Measurements from ENCODE around the gene B3GALT4. TPM values are rescaled to one million over a fixed set of nuclear protein-coding genes. Genes with fewer than 3 reads are reported as not detected.
A peak's percentile ranks its signal among the peaks of the same experiment; 100 is the strongest.

B3GALT4 gene
- total RNA-seq, 4 donors from 2014 or later = 8.3 to 33.1 (median 28.5) TPM

DNA sequence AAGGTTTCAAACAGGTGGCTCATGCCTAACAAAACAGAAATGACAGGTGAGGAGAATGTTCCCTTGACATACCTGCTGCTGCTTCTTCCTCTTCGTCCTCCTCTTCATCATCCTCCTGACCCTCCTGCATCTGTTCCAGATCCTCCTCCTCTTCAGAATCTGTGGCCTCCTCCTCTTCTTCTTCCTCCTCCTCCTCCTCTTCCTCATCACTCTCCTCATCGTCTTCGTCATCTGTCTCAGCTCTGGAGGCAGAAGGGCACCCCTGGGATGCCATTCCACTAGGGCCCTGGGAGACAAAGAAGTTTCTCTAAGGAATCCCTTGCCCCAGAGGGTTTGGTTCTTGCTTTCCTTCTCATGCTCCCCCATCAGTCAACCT is 43.0 kb downstream of the B3GALT4 start:
- no peak overlapping the region for H3K4me3 ChIP-seq
- peaks cover 0 to 29% (median 0%) of the 10 kb centered on the region in 3 donors for H3K36me3 ChIP-seq
- peaks cover 4 to 71% (median 24%) of the 10 kb centered on the region in 4 donors for H3K4me1 ChIP-seq
- no peak for TF ChIP-seq POLR2A (IDR thresholded peaks at IDR 0.05)
- TF ChIP-seq, protein P1, sequence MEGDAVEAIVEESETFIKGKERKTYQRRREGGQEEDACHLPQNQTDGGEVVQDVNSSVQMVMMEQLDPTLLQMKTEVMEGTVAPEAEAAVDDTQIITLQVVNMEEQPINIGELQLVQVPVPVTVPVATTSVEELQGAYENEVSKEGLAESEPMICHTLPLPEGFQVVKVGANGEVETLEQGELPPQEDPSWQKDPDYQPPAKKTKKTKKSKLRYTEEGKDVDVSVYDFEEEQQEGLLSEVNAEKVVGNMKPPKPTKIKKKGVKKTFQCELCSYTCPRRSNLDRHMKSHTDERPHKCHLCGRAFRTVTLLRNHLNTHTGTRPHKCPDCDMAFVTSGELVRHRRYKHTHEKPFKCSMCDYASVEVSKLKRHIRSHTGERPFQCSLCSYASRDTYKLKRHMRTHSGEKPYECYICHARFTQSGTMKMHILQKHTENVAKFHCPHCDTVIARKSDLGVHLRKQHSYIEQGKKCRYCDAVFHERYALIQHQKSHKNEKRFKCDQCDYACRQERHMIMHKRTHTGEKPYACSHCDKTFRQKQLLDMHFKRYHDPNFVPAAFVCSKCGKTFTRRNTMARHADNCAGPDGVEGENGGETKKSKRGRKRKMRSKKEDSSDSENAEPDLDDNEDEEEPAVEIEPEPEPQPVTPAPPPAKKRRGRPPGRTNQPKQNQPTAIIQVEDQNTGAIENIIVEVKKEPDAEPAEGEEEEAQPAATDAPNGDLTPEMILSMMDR (IDR thresholded peaks at IDR 0.05) = no peak
- H3K9me3 ChIP-seq = no peaks in the 10 kb centered on the region
- H3K27ac ChIP-seq = peak overlapping the region in 1 of 4 donors; percentile 13
- DNase-seq = no peak
- no peaks in the 10 kb centered on the region for H3K27me3 ChIP-seq

DNA sequence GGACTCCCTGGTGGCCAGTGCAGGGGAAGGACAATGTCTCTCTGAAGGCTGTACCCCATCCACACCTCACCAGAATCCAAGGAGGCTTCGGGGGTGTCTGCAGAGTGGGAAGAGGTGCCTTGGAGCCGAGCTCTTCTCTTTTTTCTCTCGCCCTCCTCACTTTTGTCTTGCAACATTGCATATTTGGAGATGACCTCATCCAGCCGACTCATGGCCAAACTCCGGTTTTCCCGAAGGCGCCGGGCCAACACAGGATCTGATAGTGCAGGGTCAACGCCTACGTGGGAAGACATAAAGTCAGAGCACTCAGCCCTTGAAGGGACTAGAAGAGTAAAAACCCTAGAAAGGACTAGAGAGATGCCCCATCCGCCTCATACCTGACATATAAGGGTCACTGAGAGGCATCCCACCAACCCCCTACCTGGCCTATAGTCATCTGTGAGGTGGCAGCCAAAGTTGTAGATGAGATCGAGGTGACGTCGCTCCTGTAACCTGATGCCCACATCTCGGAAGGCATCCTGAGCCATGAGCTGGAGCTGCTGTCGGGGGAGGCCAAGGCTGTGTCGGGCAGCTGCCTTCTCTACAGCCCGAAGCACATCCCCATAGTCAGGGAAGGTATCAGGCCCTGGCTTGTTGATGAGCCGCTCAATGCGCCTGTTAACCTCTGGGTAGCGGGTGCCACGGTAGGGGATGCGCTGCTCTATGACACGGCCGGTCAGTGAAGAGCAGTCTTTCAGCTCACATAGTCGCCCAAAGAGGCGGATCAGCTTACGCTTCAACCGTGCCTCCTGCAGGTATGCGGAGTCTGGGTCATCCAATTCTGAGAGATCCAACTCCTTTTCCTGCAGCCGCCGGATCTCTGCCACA is 43.6 kb downstream of the B3GALT4 start:
- no peaks in the 10 kb centered on the region for H3K27me3 ChIP-seq
- no peak for TF ChIP-seq POLR2A (IDR thresholded peaks at IDR 0.05)
- TF ChIP-seq, protein P1 (IDR thresholded peaks at IDR 0.05) = no peak
- no peaks in the 10 kb centered on the region for H3K9me3 ChIP-seq
- H3K27ac ChIP-seq = peak overlapping the region in 3 of 4 donors; percentile 10 to 42 (median 19)
- H3K4me3 ChIP-seq = no peak overlapping the region
- DNase-seq = no peak
- peaks cover 0 to 29% (median 0%) of the 10 kb centered on the region in 3 donors for H3K36me3 ChIP-seq
- peaks cover 0 to 64% (median 20%) of the 10 kb centered on the region in 4 donors for H3K4me1 ChIP-seq

DNA sequence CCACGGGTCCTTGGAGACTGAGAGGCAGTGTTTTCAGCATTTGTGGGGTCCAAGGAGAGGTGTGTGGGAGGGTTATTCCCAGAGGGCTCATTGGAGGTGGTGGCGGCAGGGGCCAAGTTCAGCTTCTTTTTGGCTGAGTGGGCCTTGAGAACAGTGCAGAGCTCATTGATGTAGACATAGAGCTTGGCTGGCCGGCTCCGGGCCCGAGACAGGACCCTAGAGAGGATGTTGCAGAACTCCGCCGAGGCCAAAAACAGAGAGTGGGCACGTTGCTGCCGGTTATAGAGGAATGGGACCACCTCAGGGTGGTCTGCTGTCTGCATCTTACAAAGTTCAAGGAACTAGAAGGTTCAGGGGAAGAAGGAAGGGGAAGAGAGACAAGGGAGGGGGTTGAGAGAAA is 44.3 kb downstream of the B3GALT4 start:
- Histone ChIP-seq H3K4me1 (peaks cover 0 to 60% (median 19%) of the 10 kb centered on the region in 4 donors), H3K27me3 (no peaks in the 10 kb centered on the region), H3K27ac (peak overlapping the region in 3 of 4 donors; percentile 10 to 92 (median 91)), H3K9me3 (no peaks in the 10 kb centered on the region), H3K36me3 (peaks cover 0 to 29% (median 0%) of the 10 kb centered on the region in 3 donors), H3K4me3 (peak overlapping the region in 3 of 4 donors; percentile 71 to 94 (median 80))
- DNase-seq = no peak
- TF ChIP-seq, protein P1 (IDR thresholded peaks at IDR 0.05) = no peak

DNA sequence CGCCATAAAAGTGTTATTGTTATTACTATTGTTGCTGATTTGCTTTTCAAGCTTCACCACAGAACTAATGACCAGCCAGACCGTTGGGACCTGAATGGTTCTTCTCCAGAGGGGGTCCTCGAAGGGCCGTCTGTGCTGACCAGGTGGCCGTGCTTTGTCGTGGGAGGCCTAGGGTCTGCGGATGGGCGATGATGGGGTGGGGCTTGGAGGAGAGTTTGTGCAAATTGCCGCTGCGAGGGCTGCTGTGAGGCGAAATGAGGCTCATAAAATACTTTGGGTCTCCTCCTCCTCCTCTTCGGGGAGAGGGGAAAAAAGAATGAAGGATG is 46.7 kb downstream of the B3GALT4 start:
- H3K4me1 ChIP-seq = peaks cover 0 to 45% (median 15%) of the 10 kb centered on the region in 4 donors
- DNase-seq = peak in 2 of 3 donors; percentile 54 to 55
- H3K27me3 ChIP-seq = no peaks in the 10 kb centered on the region
- H3K4me3 ChIP-seq = peak overlapping the region; percentile 63 to 94 (median 76)
- no peaks in the 10 kb centered on the region for H3K9me3 ChIP-seq
- TF ChIP-seq POLR2A (IDR thresholded peaks at IDR 0.05) = no peak
- TF ChIP-seq, protein P1 (IDR thresholded peaks at IDR 0.05) = no peak
- peaks cover 0 to 29% (median 0%) of the 10 kb centered on the region in 3 donors for H3K36me3 ChIP-seq
- H3K27ac ChIP-seq = peak overlapping the region; percentile 84 to 98 (median 92)

DNA sequence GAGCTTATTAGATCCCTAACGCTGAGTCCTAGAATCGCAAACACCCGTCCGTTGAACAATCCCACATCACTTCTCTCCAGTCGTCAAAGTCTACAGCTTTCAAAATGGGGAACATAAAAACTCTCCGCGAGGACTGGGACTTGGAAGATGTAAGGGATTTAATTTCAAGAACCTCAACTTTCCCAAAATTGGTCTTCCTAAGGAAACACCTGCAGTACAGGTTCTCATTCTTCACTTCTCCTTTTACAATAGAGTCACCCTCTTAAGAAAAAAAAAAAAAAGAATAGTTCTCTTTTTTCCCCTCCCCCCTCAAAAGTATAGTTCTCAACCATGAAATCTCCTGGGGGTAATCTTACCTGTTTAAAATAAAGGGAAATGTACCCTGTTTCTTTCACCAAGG is 47.2 kb downstream of the B3GALT4 start:
- Histone ChIP-seq H3K27me3 (no peaks in the 10 kb centered on the region), H3K4me3 (peak overlapping the region; percentile 63 to 94 (median 76))
- DNase-seq = no peak

More for the DNA sequence above, 47.2 kb downstream of the B3GALT4 start:
- Histone ChIP-seq H3K4me1 (peaks cover 0 to 40% (median 15%) of the 10 kb centered on the region in 4 donors), H3K9me3 (no peaks in the 10 kb centered on the region), H3K27ac (peak overlapping the region; percentile 84 to 98 (median 92)), H3K36me3 (peaks cover 0 to 23% (median 0%) of the 10 kb centered on the region in 3 donors)
- no peak for TF ChIP-seq POLR2A (IDR thresholded peaks at IDR 0.05)
- TF ChIP-seq, protein P1 (IDR thresholded peaks at IDR 0.05) = no peak

Other genes with a start within 250 kb of the B3GALT4 start
- 10 to 100 TPM; 14.6 to 70.1 (median 50.4) TPM for gene HLA-DPA1, start 203.5 kb upstream of the B3GALT4 start, total RNA-seq
- 100 to 1,000 TPM in 1 of 4 donors, 10 to 100 TPM in 2, 1 to 10 TPM in 1; 9.5 to 104 (median 19.7) TPM for gene HLA-DPB1, start 201.1 kb upstream of the B3GALT4 start, total RNA-seq
- gene COL11A2, start 84.7 kb upstream of the B3GALT4 start, total RNA-seq = 1 to 10 TPM in 1 of 4 donors, under 1 TPM in 2, not detected in 1; 0.18 to 2.5 (median 0.54) TPM
- 10 to 100 TPM; 23.1 to 56.7 (median 36.6) TPM for gene RXRB, start 76.5 kb upstream of the B3GALT4 start, total RNA-seq
- gene SLC39A7, start 76.3 kb upstream of the B3GALT4 start, total RNA-seq = 10 to 100 TPM; 33.8 to 99.0 (median 55.0) TPM
- 10 to 100 TPM; 26.4 to 58.0 (median 44.0) TPM for gene HSD17B8, start 72.5 kb upstream of the B3GALT4 start, total RNA-seq
- 10 to 100 TPM; 18.2 to 38.0 (median 20.7) TPM for gene RING1, start 68.6 kb upstream of the B3GALT4 start, total RNA-seq
- 100 to 1,000 TPM in 2 of 4 donors, 10 to 100 TPM in 2; 56.7 to 132 (median 95.8) TPM for gene VPS52, start 5.2 kb upstream of the B3GALT4 start, total RNA-seq
- gene RPS18, start 5.0 kb upstream of the B3GALT4 start, total RNA-seq = 1,000 to 10,000 TPM in 2 of 4 donors, 100 to 1,000 TPM in 2; 697 to 1,875 (median 903) TPM
- 100 to 1,000 TPM in 1 of 4 donors, 10 to 100 TPM in 3; 22.1 to 102 (median 34.3) TPM for gene WDR46, start 12.1 kb downstream of the B3GALT4 start, total RNA-seq
- 10 to 100 TPM; 12.4 to 24.8 (median 14.4) TPM for gene PFDN6, start 12.5 kb downstream of the B3GALT4 start, total RNA-seq
- gene RGL2, start 21.8 kb downstream of the B3GALT4 start, total RNA-seq = 10 to 100 TPM; 15.4 to 89.1 (median 39.4) TPM
- gene TAPBP, start 37.0 kb downstream of the B3GALT4 start, total RNA-seq = 100 to 1,000 TPM in 3 of 4 donors, 10 to 100 TPM in 1; 73.4 to 324 (median 204) TPM
- 10 to 100 TPM; 11.6 to 27.6 (median 20.2) TPM for gene ZBTB22, start 40.6 kb downstream of the B3GALT4 start, total RNA-seq
- 10 to 100 TPM; 40.1 to 86.6 (median 45.9) TPM for gene DAXX, start 45.8 kb downstream of the B3GALT4 start, total RNA-seq
- 10 to 100 TPM; 10.9 to 28.1 (median 18.3) TPM for gene KIFC1, start 114.7 kb downstream of the B3GALT4 start, total RNA-seq
- 10 to 100 TPM; 46.8 to 86.1 (median 77.3) TPM for gene PHF1, start 133.9 kb downstream of the B3GALT4 start, total RNA-seq
- 100 to 1,000 TPM in 2 of 4 donors, 10 to 100 TPM in 2; 43.7 to 134 (median 96.2) TPM for gene CUTA, start 141.0 kb downstream of the B3GALT4 start, total RNA-seq
- 10 to 100 TPM in 3 of 4 donors, 1 to 10 TPM in 1; 5.4 to 42.1 (median 15.0) TPM for gene SYNGAP1, start 142.9 kb downstream of the B3GALT4 start, total RNA-seq
- gene ZBTB9, start 177.5 kb downstream of the B3GALT4 start, total RNA-seq = 1 to 10 TPM in 2 of 4 donors, under 1 TPM in 1, not detected in 1; 0.70 to 5.0 (median 2.6) TPM

All from Peyer's patch (tissue), 4 donors.